HT-29 (cell line): ENCODE measurements around the gene ORAI2. TPM values are rescaled to one million over a fixed set of nuclear protein-coding genes. Genes with fewer than 3 reads are reported as not detected.
"Not testable (repeated sequence)": the region's sequence is repeated elsewhere in the genome, so short reads cannot be mapped to it uniquely, and the experiment has no call there.

ENCODE experiments used
- DNase-seq: peaks from one replicate; pipeline ENCODE4 v3.0.0-alpha.2; 2015; ENCODE audit warnings: low spot score
- total RNA-seq: library from RNA; depleted of rRNA; stranded (reverse); fragments of >200 nt; shearing (Covaris generic); gene quantifications from 2 replicates; pipeline ENCODE4 v1.2.3, GENCODE V29; 2014

The ORAI2 gene
- total RNA-seq, 1 experiment from 2014 or later = 39.8 TPM

DNA sequence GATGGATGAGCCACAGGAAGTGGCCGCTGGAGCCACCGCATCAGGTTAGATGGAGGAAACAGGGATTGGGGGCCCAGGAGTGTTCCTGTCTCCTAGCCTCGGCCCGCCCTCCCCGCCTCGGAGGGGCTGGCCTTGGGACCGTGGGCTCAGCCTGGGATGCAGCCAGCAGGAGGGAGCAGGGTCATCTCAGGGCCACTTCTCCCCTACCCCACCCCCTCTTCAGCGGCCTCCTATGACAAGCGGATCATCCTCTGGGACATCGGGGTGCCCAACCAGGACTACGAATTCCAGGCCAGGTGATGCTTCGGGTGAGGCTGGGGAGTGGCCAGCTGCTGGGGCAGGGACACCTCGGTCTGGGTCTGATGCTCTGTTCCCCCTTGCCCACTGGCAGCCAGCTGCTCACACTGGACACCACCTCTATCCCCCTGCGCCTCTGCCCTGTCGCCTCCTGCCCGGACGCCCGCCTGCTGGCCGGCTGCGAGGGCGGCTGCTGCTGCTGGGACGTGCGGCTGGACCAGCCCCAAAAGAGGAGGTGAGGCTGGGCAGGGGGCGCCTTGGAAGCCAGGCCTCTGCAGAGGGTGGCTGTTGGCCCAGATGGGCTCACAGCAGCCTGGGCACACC lies 36.1 kb downstream of the ORAI2 start:
- DNase-seq = no peak

DNA sequence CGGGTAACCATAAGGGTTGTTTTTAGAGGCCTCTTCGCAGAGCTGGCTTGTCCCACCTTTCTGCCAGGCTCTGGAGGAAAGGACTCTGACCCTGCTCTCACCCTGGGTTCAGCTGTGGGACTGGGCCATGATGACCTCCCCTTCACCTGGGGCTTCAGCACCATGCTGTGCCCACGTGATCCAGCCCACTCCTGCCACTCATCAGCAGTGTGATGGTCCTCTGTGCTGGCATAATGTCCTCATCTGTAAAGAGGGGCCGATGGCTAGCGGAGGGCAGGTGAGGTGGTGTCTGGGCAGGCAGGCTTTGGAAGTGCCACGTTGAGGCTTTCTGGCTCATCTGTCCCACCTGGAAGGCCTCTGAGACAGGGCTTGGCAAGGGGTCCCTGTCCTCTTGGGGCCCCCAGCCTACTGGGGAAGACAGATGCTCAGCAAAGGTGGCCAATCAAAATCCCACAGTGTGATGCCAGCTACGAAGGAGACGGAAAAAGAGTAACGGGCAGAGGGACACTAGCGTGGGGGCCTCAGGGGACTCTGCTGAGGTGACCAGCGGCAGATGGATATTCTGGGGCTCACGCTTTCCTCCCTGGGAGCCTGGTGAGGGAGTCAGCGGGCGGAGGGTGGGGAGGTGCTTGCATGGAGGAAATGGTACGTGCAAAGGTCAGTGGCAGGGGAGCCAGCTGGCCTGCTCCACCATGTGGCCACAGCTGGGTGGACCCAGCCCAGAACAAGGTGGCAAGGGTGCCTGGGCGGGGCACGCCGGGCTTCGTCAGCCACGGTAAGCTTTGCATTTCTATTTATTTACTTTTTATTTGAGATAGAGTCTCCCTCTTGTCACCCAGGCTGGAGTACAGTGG lies 36.8 kb downstream of the ORAI2 start:
- peak; percentile 61 for DNase-seq

DNA sequence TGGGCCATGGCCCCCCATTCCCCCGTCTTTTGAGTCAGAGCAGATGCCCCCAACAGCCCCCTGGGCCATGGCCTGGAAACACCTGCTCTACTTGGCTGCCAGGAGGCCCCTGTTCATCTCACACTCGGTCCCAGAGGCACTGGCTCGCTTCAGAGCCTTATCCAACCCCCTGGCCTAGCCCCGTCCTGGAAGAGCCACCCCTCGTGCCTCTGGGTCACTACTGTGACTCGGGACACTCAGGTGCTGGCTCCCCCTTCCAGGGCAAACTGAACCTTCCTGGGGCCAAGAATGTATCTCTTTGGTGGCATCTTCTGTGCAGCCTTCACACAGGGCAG lies 38.4 kb downstream of the ORAI2 start:
- DNase-seq = no peak

DNA sequence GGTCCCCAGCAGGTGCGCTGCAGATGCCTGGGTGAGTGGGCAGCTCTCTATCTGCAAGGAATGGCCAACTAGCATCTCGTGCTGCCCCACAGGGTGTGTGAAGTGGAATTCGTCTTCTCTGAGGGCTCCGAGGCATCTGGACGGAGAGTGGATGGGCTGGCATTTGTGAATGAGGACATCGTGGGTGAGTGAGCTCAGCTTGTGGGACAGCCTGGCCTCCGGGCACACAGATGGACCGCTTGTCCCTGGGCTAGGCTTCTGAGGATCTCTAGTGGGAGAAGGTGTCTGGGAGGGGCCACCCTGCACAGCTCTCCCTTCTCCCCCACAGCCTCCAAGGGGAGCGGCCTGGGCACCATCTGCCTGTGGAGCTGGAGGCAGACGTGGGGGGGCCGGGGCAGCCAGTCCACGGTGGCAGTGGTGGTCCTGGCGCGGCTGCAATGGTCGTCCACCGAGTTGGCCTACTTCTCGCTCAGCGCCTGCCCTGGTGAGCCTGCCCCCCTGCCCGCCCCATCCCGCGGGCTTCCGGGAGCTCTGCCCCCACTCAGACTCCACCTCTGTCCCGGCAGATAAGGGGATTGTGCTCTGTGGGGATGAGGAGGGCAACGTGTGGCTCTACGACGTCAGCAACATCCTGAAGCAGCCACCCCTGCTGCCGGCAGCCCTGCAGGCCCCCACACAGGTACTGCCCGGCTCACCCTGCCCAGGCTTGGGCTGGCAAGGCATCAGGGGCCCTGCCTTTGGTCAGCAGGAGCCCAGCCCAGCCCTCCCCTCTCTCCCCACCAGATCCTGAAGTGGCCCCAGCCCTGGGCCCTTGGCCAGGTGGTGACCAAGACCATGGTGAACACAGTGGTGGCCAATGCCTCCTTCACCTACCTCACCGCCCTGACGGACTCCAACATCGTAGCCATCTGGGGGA lies 39.0 kb downstream of the ORAI2 start:
- DNase-seq = no peak

DNA sequence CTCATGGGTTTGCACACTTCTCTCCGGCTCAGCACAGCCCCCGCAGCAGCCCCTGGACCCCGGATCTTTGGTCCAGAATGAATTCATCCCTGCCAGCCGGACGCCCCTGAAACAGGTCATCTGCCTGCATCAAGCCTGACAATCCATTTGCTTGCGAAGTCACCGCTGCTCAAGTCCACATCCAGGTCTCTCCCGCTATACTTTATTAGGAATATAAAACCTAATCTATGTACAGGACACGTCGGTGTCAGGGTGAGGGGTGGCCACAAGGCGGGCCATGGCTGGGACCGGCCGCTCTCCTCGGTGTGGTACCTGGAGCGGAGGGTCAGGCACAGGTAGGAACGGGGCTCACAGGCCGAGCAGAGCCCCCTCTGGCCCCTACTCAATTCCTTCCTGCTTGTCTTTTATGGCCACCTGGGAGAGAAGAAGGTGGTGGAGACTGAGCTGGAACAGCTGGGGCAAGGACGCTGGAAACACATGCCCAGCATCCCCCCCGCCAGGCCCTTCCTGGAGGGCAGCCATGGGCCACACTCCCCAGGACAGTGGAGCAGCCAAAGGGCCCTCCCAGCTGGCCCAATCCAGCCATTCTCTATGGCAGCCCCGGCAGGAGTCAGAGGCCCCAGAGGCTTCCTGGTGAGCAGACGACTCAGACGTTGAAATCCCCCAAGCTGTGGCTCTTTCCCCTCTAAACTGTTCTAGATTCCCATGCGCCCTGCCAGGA lies 40.1 kb downstream of the ORAI2 start:
- no peak for DNase-seq

DNA sequence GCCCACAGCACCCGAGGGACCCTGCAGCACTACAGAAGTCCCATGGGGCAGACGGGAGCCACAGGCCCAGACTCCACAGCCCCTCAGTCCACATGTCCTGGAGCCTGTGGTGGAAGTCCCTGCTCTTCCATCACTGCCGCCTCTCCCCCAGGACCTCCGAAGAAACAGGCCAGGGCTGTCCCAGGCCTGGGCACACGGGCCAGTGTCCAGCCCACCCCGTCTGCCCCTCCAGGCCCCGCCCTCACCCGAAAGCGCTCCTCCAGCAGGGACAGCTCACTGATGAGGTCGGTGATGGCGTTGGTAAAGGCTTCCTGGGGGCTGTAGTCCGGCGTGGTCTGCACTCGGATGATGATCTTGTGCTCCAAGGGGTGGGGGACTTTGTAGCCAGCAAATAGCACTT lies 40.7 kb downstream of the ORAI2 start:
- DNase-seq = not testable (repeated sequence)

DNA sequence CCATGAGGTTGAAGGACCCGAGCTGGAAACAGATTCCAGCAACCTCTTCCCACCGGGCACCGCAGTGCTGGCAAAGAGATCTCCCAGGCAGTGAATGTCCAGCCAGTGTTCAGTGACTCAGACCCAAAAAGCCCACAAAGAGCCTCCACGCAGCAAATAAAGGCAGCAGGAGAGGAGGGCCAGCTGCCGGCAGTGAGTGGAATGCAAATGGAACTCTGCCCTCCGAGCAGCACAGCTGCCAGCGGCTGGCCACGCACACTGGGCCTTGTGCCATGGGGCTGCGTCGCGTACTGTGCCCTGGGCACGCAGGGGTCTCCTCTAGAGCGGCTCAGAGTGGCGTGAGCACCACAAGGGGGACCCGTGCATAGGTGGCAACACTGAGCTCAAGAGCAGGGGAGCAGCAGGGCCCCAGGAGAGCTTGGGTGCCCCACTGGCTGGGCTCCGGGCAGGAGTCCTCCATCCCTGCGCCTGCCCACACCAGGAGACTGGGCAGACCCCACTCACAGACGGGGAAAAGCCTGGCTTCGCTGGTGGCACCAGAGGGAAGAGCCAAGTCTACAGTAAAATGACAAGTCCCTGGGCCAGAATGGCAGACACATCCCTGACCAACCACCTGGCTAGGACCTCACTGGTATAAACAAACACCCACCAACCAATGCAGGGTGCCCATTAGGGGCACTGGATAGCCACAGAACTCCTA lies 41.5 kb downstream of the ORAI2 start:
- not testable (repeated sequence) for DNase-seq

DNA sequence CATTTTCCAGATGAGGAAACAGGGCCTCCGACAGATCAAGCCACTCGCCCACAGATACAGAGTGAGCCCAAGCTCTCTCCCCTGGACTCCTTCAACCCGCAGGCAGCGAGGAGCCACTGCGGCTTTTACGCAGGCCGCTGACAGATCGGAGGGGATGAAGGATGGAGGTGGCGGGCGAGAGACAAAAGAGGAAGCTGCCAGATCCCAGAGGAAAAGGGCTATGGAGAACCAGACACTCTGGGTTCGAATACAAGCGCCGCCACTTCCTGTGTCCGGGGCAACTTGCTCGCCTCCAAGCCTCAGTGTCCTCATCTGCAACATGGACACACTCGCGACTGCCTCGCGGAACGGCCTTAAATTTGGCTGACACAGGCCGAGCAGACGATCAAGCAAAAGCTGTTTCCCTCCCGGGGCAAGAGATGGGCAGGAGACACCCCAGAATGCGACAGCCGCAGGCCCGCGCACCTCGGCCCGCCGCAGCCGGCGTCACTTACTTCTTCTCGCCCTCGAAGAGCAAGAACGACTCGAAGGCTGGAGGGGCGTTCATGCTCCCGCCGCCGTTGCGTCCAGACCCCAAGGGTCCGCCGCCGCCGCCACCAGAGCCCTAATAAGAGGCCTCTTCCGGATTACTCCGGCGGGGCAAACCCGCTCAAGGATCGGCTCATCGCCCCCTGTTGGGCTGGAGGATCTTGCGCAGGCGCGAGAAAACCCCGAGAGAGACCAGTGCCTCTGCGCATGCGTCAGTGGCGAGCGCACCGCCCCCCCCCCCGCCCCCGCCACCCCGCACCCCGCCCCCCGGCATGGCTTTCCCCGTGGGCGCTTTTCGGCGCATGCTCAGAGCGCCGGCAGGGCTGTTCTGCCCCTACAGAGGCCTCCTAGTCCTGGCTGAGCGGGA lies 45.2 kb downstream of the ORAI2 start, which contains the start of gene POLR2J:
Gene POLR2J (minus strand): TSS at position 609 of the 895 bp plus-strand sequence. CDS start 62 bp downstream, at position 547.
- peak; percentile 33 for DNase-seq

DNA sequence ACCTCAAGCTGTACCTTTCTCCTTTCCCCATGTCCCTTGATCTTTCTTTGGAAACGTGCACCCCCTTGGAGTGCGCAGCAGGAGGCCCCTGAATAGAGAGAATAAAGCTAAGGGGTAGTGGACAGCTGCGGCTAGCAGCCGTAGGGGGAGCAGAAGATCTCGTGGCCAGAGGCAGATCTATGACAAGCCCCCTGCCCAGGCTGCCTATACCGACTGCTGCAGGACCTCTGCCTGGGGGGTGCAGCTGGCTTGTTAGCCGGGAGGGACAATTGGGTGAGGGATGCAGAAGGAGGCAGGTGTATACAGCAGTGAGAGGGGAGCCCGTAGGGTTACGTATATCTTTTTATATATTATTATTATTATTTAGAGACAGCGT lies 45.8 kb downstream of the ORAI2 start:
- DNase-seq = not testable (repeated sequence)

DNA sequence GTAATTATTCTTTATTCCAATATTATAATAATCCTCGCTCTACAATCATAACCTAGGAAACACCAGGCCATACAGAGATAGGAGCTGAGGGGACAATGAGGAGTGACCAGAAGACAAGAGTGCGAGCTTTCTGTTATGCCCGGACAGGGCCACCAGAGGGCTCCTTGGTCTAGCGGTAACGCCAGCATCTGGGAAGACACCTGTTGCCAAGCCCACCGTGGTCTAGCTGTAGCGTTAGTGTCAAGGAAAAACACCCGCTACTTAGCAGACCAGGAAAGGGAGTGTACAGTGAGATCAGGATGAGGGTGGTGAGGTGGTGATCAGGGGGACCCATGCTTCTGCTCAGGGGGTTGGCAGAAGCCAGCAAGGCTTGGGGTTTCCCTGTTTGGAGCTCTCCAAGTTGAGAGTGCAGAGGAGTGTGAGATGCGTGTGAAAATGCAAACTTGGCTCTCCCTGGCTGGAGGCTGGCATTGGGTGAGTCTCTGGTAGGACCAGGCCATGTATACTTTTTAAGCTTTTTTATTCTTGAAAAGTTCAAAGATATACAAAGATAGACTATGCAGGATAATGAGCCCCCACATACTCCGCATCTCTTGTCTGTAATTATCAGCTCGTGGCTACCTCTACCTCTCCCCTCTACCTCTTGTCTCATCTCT lies 46.7 kb downstream of the ORAI2 start:
- not testable (repeated sequence) for DNase-seq

DNA sequence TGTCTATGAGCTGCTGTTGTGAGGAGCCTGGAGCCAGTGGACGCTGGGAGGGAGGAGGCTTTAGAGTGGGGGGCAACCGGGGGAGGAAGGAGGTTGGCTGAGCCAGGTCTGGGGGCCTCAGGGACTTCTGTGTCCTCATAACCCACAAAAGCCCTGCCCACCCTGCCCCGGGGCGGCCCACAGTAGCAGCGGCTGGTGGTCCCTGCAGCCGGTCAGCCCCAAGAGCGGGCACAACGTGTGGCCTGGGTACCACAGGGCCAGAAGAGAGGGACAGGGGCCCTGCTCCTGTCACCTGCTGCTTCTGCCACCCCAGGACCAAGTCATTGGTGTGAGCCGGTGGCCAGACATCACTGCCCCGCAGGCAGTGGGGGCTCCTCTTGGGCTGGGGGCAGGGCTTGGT lies 48.6 kb downstream of the ORAI2 start:
- DNase-seq = not testable (repeated sequence)

DNA sequence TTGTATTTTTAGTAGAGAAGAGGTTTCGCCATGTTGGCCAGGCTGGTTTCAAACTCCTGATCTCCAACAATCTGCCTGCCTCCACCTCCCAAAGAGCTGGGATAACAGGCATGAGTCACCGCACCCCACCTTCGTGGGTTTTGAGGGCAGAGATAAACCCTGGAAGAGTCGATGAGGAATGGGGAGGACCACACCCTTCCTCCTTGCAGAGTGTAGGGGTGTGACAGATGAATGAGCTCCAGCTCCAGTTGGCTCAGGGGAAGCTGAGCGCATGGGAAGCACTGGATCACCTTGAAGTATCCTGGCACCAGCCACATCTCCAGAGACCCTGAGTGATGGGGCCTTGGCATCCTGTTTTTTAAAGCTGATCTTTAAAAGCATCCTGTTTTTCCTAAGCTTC lies 50.9 kb downstream of the ORAI2 start:
- DNase-seq = not testable (repeated sequence)

DNA sequence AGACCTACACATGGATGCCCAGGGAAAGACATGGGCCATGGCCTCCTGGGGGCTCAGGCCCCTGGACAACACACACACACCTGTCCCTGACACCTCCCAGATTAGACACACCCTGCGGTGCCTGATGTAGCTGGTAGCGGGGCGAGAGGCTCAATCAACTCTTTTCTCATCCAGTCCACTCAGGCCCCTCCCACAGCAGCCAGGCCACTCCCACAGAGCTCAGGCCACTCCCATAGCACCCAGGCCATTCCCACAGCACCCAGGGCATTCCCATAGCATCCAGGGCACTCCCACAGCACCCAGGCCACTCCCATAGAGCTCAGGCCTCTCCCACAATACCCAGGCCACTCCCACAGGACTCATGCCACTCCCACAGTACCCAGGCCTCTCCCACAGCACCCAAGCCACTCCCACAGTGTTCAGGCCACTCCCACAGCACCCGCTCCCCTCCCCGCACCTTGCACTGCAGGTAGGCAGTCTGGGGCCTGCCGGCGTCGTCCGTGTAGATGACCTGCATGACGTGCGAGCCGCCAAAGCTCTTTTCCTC lies 57.2 kb downstream of the ORAI2 start:
- not testable (repeated sequence) for DNase-seq

DNA sequence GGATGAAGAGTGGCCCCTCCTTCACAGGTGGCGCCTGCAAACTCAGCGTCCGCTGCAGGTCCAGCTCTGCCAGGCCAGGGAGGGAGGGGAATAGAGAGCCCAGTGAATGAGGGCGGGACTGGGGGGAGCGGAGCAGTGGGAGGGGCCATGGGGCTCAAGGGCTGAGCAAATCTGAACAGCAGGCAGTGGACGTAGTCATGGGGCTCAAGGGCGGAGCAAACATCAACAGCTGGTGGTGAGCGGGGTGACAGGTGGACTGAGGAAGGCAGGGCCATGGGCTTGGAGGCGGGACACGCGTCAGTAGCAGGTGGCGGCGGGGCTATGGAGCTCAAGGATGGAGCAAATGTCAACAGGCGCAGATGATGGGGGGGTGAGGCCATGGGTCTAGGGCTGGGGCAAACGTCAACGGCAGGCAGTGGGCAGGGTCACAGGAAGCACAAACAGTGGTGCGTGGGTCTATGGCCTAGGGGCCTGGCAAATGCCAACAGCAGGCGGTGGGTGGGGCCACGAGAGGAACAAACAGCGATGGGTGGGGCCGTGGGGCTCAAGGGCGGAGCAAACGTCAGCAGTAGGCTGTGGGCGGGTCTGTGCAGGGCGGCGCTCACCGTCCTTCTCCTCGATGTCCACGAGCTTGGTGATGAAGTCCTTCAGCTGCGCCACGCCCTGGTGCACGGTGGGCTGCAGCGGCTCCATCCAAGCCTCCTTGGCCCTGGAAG lies 60.0 kb downstream of the ORAI2 start:
- not testable (repeated sequence) for DNase-seq

DNA sequence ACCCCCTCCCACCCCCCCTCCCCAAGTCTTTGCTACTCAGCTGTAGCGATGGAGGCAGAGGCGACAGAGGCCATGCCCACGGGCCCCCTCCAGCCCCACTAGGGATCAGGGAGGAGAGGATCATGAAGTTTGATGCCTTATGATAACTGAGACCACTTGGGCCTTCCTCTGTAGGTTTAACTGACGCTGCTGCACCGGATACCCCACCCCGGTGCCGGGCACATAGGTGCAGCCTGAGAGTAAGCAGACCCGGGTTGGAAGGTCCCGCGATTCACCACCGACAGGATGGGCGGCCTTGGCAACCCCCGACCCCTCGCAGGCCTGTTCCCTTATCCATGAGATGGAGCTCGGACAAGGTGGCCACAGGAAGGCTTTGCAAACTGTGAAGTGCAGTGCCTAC lies 60.7 kb downstream of the ORAI2 start:
- DNase-seq = not testable (repeated sequence)

DNA sequence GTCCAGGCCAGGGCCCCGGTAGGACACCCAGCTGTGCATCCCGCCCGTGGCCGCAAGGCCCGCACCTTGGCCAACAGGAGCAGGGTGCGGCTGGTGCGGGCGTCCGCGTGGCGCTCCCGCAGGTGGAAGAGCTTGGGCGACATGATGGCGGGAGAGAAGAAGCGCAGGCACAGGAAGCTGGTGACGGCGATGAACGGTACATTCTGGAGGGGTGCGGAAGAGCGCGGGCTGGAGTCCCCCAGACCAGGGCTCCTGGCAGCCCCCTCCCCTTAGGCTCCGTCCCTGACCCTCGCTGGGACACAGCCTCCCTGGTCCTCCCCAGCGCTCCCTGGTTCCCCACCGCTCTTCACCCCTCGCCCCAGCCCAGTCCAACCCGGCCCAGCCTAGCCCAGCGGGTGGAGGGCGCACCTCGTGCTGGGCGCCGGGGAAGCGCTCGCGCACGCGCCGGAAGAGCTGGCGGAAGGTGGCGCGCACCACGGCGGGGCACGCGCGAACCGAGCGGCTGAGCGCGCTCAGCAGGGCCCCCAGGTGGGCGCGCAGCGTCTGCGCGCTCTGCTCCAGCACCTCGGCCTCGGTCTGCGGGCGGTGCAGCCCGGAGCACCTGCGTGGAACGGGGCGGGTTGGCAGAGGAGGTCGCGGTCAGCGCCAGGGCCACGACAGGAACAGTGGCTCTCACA lies 61.2 kb downstream of the ORAI2 start:
- DNase-seq = not testable (repeated sequence)

DNA sequence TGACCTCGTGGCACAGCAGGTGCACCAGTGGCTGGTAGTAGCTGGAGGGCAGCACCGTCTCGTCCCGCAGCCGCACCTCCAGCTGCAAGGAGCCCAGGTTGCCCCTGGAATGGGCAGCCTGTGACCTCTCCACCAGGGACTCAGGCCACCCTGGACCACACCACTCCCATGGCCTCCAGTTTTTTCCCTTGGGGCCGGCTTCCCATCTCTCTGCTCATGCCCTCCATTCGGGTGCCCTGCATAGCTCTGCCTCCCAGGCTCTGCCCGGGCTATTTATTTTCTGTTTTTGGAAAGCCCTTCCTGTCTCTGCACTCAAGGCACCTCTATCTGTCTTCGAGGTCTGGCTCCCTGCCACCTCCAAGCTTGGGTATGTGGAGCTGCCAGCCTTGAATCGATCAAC lies 63.5 kb downstream of the ORAI2 start:
- DNase-seq = not testable (repeated sequence)

DNA sequence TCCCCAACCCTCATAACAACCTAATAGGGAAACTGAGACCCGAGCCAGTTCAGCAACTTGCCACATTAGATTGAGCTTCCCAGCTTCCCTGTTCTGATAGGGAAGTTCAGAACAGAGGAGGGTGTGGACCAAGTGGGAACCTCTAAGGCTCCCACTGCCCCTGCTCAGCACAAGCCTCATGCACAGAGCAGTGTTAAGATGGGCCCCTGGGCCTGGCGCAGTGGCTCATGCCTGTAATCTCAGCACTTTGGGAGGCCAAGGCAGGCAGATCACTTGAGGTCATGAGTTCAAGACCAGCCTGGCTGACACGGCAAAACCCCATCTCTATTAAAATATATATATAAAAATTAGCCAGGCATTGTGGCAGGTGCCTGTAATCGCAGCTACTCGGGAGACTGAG lies 63.9 kb downstream of the ORAI2 start:
- DNase-seq = not testable (repeated sequence)
